Transverse colon (tissue), 3 donors: ENCODE measurements around the gene RC3H1.

Source experiments
- CTCF ChIP-seq, 5 experiments: fragments of 200-600 bp in 3 of 5; fragments of 450-650 bp in 2 of 5; sonication (generic) in 3 of 5; IDR thresholded peaks; 1 replicate in 2 of 5; 2 replicates in 3 of 5; pipeline ENCODE4 v1.5.1; 2016 to 2017; ENCODE audit warnings: antibody characterized with exemption in 5 of 5, inconsistent platforms in 3 of 5, mild to moderate bottlenecking in 2 of 5, moderate library complexity in 1 of 5
- POLR2A ChIP-seq: fragments of 450-650 bp; IDR thresholded peaks from one replicate; pipeline ENCODE4 v1.6.1; 2016; ENCODE audit warnings: antibody characterized with exemption, mild to moderate bottlenecking, moderate library complexity

GRCh38 chr1:174039027-174039426 lies 16.9 kb upstream of the RC3H1 start:
- TF ChIP-seq POLR2A (no peak), CTCF (IDR thresholded peaks at IDR 0.05) (no peak)
